HepG2 (cell line): Measurements from ENCODE around the gene CNP. TPM values are rescaled to one million over a fixed set of nuclear protein-coding genes. Genes with fewer than 3 reads are reported as not detected.

Experiments used
- ATF4 ChIP-seq, 2 experiments: fragments of 450-650 bp in 1 of 2; sonication (generic) in 1 of 2; formaldehyde crosslinking; IDR thresholded peaks; 2 replicates each; pipeline versions ENCODE4 v1.5.0 to v1.8.0; 2020 to 2022; ENCODE audit warnings: mild to moderate bottlenecking in 1 of 2, missing genetic modification reagents in 1 of 2
- EZH2 ChIP-seq: conservative IDR thresholded peaks from 2 replicates; pipeline ENCODE4 v1.6.1; 2012; ENCODE audit warnings: mild to moderate bottlenecking, low read depth, low read length, moderate library complexity
- HNRNPLL ChIP-seq: fragments of 200-400 bp; formaldehyde crosslinking; IDR thresholded peaks from 2 replicates; pipeline ENCODE4 v1.6.1; 2017; ENCODE audit warnings: mild to moderate bottlenecking, low read depth, low read length; ENCODE audit not compliant: poor library complexity, severe bottlenecking
- HOXA7 ChIP-seq: sonication (generic); formaldehyde crosslinking; IDR thresholded peaks from 2 replicates; pipeline ENCODE4 v1.8.1; 2022; ENCODE audit warnings: mild to moderate bottlenecking, missing genetic modification reagents, moderate library complexity
- KDM6A ChIP-seq: IDR thresholded peaks from 2 replicates; pipeline ENCODE4 v1.6.1; 2016; ENCODE audit warnings: low read depth
- PAWR ChIP-seq: sonication (generic); formaldehyde crosslinking; IDR thresholded peaks from 2 replicates; pipeline ENCODE4 v1.4.0; 2020; ENCODE audit warnings: missing genetic modification reagents, mild to moderate bottlenecking, borderline replicate concordance
- PCBP1 ChIP-seq: fragments of 200-400 bp; formaldehyde crosslinking; IDR thresholded peaks from 2 replicates; pipeline ENCODE4 v1.6.1; 2017; ENCODE audit warnings: mild to moderate bottlenecking, low read depth, low read length, borderline replicate concordance
- SCMH1 ChIP-seq: sonication (generic); formaldehyde crosslinking; IDR thresholded peaks from 2 replicates; pipeline ENCODE4 v1.9.0; 2021; ENCODE audit warnings: missing genetic modification reagents, mild to moderate bottlenecking, borderline replicate concordance
- SRSF1 ChIP-seq: fragments of 200-400 bp; formaldehyde crosslinking; optimal IDR thresholded peaks from 2 replicates; pipeline ENCODE3; 2017; ENCODE audit warnings: mild to moderate bottlenecking, low read depth, low read length, moderate library complexity
- TRAFD1 ChIP-seq: sonication (generic); formaldehyde crosslinking; IDR thresholded peaks from 2 replicates; pipeline ENCODE4 v1.5.1; 2020; ENCODE audit warnings: missing genetic modification reagents, mild to moderate bottlenecking, borderline replicate concordance
- U2AF1 ChIP-seq: fragments of 200-400 bp; formaldehyde crosslinking; optimal IDR thresholded peaks from 2 replicates; pipeline ENCODE3; 2017; ENCODE audit warnings: mild to moderate bottlenecking, low read depth, low read length
- ZFP90 ChIP-seq: sonication (generic); formaldehyde crosslinking; IDR thresholded peaks from 2 replicates; pipeline ENCODE4 v1.8.0; 2022; ENCODE audit warnings: missing genetic modification reagents, mild to moderate bottlenecking, inconsistent platforms, borderline replicate concordance
- ZKSCAN5 ChIP-seq: sonication (generic); formaldehyde crosslinking; IDR thresholded peaks from 2 replicates; pipeline ENCODE4 v1.5.1; 2020; ENCODE audit warnings: mild to moderate bottlenecking, missing genetic modification reagents
- ZMYM4 ChIP-seq: sonication (generic); formaldehyde crosslinking; IDR thresholded peaks from 2 replicates; pipeline ENCODE4 v1.8.1; 2023; ENCODE audit warnings: mild to moderate bottlenecking, missing genetic modification reagents
- ZNF256 ChIP-seq: sonication (generic); formaldehyde crosslinking; conservative IDR thresholded peaks from 2 replicates; pipeline ENCODE4 v1.4.0; 2020; ENCODE audit warnings: missing genetic modification reagents
- ZNF343 ChIP-seq: sonication (generic); formaldehyde crosslinking; IDR thresholded peaks from 2 replicates; pipeline ENCODE4 v1.4.0; 2020; ENCODE audit warnings: mild to moderate bottlenecking, missing genetic modification reagents
- ZNF562 ChIP-seq: sonication (generic); formaldehyde crosslinking; IDR thresholded peaks from 2 replicates; pipeline ENCODE4 v1.8.0; 2022; ENCODE audit warnings: missing genetic modification reagents, borderline replicate concordance
- ZNF607 ChIP-seq: sonication (generic); formaldehyde crosslinking; IDR thresholded peaks from 2 replicates; pipeline ENCODE4 v1.5.1; 2020; ENCODE audit warnings: missing genetic modification reagents, mild to moderate bottlenecking, borderline replicate concordance
- ZNF644 ChIP-seq: IDR thresholded peaks from 2 replicates; pipeline ENCODE4 v1.6.1; 2016; ENCODE audit warnings: low read depth
- ZNF75D ChIP-seq: sonication (generic); formaldehyde crosslinking; IDR thresholded peaks from 2 replicates; pipeline ENCODE4 v1.8.1; 2023; ENCODE audit warnings: missing genetic modification reagents, mild to moderate bottlenecking, borderline replicate concordance
- ZSCAN20 ChIP-seq: sonication (generic); formaldehyde crosslinking; IDR thresholded peaks from 2 replicates; pipeline ENCODE4 v1.4.0; 2020; ENCODE audit warnings: missing genetic modification reagents, mild to moderate bottlenecking, borderline replicate concordance
- polyA plus RNA-seq, 8 experiments: library from polyadenylated mRNA; depleted of rRNA in 3 of 8; stranded (reverse) in 7 of 8; unstranded in 1 of 8; fragments of >200 nt; fragmentation: Illumina TruSeq in 4 of 8; extraction: Trizol in 4 of 8; gene quantifications; 2 replicates each; pipeline versions ENCODE4 v1.2.1 to v1.2.3, GENCODE V29; 2011 to 2016; ENCODE audit warnings: low read depth in 4 of 8, missing spikeins in 1 of 8, mixed read lengths in 1 of 8; ENCODE audit not compliant: insufficient read depth in 1 of 8
- total RNA-seq, 5 experiments: library from RNA; depleted of rRNA; stranded (reverse); fragments of >200 nt; fragmentation: Illumina TruSeq; extraction: Trizol; gene quantifications; 2 replicates each; pipeline ENCODE4 v1.2.3, GENCODE V29; 2016; ENCODE audit warnings: low read depth in 1 of 5
- TF ChIP-seq, protein P1 (sequence below): sonication (generic); formaldehyde crosslinking; IDR thresholded peaks from 2 replicates; pipeline ENCODE4 v1.5.1; 2020; ENCODE audit warnings: mild to moderate bottlenecking, missing genetic modification reagents, borderline replicate concordance

Gene CNP
- total and polyA plus RNA-seq, 2 of the 13 experiments (the other 11 are each of a cell fraction or from before 2014, with no cell fraction given) = 97.2 to 161 TPM

DNA sequence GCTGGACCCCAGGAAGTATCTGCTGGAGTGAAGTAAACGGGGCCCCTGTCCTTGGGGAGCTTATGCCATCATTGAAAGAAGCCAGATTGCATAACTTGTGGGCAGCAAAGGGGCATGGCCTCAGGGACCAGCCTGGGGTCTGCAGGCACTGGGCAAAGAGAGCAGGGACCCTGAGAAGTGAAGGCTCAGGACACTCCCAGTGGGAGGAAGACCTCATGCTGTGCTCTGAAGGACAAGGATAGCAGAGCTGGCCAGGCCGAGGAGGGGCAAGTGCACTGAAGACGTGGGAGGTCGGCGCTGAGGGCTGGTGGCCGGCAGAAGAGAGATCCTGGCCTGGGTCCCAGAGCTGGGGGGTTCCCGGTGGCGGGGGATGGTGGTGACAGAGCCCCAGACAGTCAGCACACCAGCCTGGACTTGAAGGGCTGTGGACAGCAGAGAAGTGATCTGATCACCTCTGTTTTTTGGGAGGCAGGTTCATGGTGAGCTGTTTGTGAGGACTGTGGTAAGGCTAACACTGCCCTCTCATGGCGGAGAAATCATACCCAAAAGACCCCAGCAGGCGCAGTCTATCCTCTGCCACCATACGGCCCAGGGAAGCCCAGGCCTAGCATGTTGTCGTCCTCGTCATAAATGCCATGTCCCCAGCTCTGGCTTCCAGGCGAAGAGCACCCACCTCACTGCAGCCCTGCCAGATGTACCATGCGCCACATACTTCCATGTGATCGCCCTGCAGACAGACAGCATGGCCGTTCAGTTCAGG, 7.1 kb upstream of the CNP start (continued):
- TF ChIP-seq HNRNPLL = no peak
- peak; percentile 46 for TF ChIP-seq SRSF1
- no peak; the same call in 1 of the 2 replicates for TF ChIP-seq KDM6A (CRISPR knock-in tag)
- TF ChIP-seq ZNF343 (CRISPR knock-in tag) = no peak
- TF ChIP-seq SCMH1 (CRISPR knock-in tag) = no peak
- no peak for TF ChIP-seq PAWR
- no peak for TF ChIP-seq ZNF607
- peak; percentile 25; the same call in 1 of the 2 replicates for TF ChIP-seq ZSCAN20
- no peak for TF ChIP-seq TRAFD1
- TF ChIP-seq, protein P1, sequence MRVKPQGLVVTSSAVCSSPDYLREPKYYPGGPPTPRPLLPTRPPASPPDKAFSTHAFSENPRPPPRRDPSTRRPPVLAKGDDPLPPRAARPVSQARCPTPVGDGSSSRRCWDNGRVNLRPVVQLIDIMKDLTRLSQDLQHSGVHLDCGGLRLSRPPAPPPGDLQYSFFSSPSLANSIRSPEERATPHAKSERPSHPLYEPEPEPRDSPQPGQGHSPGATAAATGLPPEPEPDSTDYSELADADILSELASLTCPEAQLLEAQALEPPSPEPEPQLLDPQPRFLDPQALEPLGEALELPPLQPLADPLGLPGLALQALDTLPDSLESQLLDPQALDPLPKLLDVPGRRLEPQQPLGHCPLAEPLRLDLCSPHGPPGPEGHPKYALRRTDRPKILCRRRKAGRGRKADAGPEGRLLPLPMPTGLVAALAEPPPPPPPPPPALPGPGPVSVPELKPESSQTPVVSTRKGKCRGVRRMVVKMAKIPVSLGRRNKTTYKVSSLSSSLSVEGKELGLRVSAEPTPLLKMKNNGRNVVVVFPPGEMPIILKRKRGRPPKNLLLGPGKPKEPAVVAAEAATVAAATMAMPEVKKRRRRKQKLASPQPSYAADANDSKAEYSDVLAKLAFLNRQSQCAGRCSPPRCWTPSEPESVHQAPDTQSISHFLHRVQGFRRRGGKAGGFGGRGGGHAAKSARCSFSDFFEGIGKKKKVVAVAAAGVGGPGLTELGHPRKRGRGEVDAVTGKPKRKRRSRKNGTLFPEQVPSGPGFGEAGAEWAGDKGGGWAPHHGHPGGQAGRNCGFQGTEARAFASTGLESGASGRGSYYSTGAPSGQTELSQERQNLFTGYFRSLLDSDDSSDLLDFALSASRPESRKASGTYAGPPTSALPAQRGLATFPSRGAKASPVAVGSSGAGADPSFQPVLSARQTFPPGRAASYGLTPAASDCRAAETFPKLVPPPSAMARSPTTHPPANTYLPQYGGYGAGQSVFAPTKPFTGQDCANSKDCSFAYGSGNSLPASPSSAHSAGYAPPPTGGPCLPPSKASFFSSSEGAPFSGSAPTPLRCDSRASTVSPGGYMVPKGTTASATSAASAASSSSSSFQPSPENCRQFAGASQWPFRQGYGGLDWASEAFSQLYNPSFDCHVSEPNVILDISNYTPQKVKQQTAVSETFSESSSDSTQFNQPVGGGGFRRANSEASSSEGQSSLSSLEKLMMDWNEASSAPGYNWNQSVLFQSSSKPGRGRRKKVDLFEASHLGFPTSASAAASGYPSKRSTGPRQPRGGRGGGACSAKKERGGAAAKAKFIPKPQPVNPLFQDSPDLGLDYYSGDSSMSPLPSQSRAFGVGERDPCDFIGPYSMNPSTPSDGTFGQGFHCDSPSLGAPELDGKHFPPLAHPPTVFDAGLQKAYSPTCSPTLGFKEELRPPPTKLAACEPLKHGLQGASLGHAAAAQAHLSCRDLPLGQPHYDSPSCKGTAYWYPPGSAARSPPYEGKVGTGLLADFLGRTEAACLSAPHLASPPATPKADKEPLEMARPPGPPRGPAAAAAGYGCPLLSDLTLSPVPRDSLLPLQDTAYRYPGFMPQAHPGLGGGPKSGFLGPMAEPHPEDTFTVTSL = no peak
- no peak for TF ChIP-seq ZNF256
- no peak; the same call in 1 of the 2 replicates for TF ChIP-seq ZFP90 (CRISPR knock-in tag)
- no peak for TF ChIP-seq ZNF75D
- no peak for TF ChIP-seq ZNF562 (CRISPR knock-in tag)
- TF ChIP-seq ATF4 (CRISPR knock-in tag; IDR thresholded peaks at IDR 0.05) = no peak
- peak; percentile 31; the same call in 1 of the 2 replicates for TF ChIP-seq ZNF644 (CRISPR knock-in tag)
- TF ChIP-seq EZH2 = no peak
- TF ChIP-seq PCBP1 = no peak
- no peak for TF ChIP-seq U2AF1
- peak; percentile 43; the same call in 1 of the 2 replicates for TF ChIP-seq ZMYM4 (CRISPR knock-in tag)
- peak; percentile 36; the same call in 1 of the 2 replicates for TF ChIP-seq ZKSCAN5 (CRISPR knock-in tag)
- no peak for TF ChIP-seq HOXA7 (CRISPR knock-in tag)
